NCI-H82 treated with DMSO at 0.1 percent for 48 hours (cell line): Measurements from ENCODE around the gene MRGPRX2.

Experiments
- DNase-seq: peaks from one replicate; lab custom pipeline; 2025; ENCODE audit not compliant: unreplicated experiment; lab: John Stamatoyannopoulos, UW

MRGPRX2 gene

GRCh38 chr11:19012636-19013035 lies 47.9 kb downstream of the MRGPRX2 start:
- DNase-seq = no peak
